GM18505 (cell line): ENCODE results near the gene IL36A.

ENCODE experiments used
- ATAC-seq: cut with Tn5 transposase; IDR thresholded peaks from one replicate; pipeline ENCODE4 v1.9.1; 2021; ENCODE audit not compliant: unreplicated experiment
- POLR2A ChIP-seq: IDR thresholded peaks from 4 replicates; pipeline ENCODE4 v1.6.1; 2011; ENCODE audit warnings: borderline replicate concordance; ENCODE audit not compliant: insufficient read depth, insufficient read length; ENCODE audit errors: extremely low read depth

Gene IL36A

GRCh38 chr2:112993831-112994230 is 11.4 kb upstream of the IL36A start:
- ATAC-seq: no peak

GRCh38 chr2:112994648-112995047 is 10.6 kb upstream of the IL36A start:
- no peak for TF ChIP-seq POLR2A
- ATAC-seq: no peak

More at GRCh38 chr2:112993831-112994230, 11.4 kb upstream of the IL36A start:
- no peak for TF ChIP-seq POLR2A

- ATAC-seq: no peak
- no peak for TF ChIP-seq POLR2A
Observed at GRCh38 chr2:112995346-112995920, 9.8 kb upstream of the IL36A start.

- ATAC-seq: no peak
- TF ChIP-seq POLR2A: no peak
Observed at GRCh38 chr2:112996635-112997034, 8.6 kb upstream of the IL36A start.

- ATAC-seq: no peak
- TF ChIP-seq POLR2A: no peak
Observed at GRCh38 chr2:112997151-112997550, 8.1 kb upstream of the IL36A start.

GRCh38 chr2:113000436-113000835 is 4.8 kb upstream of the IL36A start:
- no peak for ATAC-seq
- TF ChIP-seq POLR2A: no peak

GRCh38 chr2:113002677-113003076 is 2.6 kb upstream of the IL36A start:
- TF ChIP-seq POLR2A: no peak
- ATAC-seq: no peak

- TF ChIP-seq POLR2A: no peak
- no peak for ATAC-seq
Observed at GRCh38 chr2:113007250-113007649, 2.0 kb downstream of the IL36A start.

- no peak for ATAC-seq
- no peak for TF ChIP-seq POLR2A
Observed at GRCh38 chr2:113009622-113010021, 4.4 kb downstream of the IL36A start.

- ATAC-seq: no peak
Observed at GRCh38 chr2:113010088-113010487, 4.8 kb downstream of the IL36A start.

GRCh38 chr2:113011108-113011507 is 5.8 kb downstream of the IL36A start:
- no peak for ATAC-seq
- no peak for TF ChIP-seq POLR2A

More at GRCh38 chr2:113010088-113010487, 4.8 kb downstream of the IL36A start:
- TF ChIP-seq POLR2A: no peak

GRCh38 chr2:113012436-113013335 is 7.4 kb downstream of the IL36A start:
- no peak for ATAC-seq
- TF ChIP-seq POLR2A: no peak

GRCh38 chr2:113013336-113013661 is 8.0 kb downstream of the IL36A start:
- TF ChIP-seq POLR2A: no peak
- ATAC-seq: no peak

GRCh38 chr2:113014067-113014466 is 8.8 kb downstream of the IL36A start:
- no peak for TF ChIP-seq POLR2A
- no peak for ATAC-seq
